ENCODE measurements around the gene BNIP2.
"Not testable (repeated sequence)": the region's sequence is repeated elsewhere in the genome, so short reads cannot be mapped to it uniquely, and the experiment has no call there.

The BNIP2 gene

GRCh38 chr15:59688423-59688781 is 718 bp downstream of the BNIP2 start:
- DNase-seq (ENCODE audit: low read depth in 2 of 2) = no peak

- no peak for DNase-seq (ENCODE audit: low read depth in 2 of 2)
These were observed 1.3 kb downstream of the BNIP2 start for GRCh38 chr15:59687836-59688235.

DNA sequence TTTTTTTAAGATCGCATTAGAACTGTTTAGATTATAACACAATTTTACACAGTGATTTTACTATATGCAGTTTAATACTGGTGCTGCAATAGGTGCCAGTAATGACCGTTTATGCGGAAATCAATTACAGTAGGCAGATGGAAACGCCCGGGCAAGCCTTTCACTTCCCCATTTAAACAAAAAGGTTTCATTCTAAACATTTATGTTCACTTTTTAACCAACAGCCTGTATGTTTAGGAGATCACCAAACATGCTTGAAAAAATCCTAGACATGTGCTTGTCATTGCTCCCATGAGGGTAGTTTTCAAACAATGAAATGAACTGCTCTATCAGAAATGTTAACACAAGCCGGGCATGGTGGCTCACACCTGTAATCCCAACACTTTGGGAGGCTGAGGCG is 2.7 kb downstream of the BNIP2 start:
- DNase-seq (ENCODE audit: low read depth in 2 of 2) = no peak

- no peak for DNase-seq (ENCODE audit: low read depth in 2 of 2)
These were observed 3.3 kb downstream of the BNIP2 start for GRCh38 chr15:59685737-59686297.

DNA sequence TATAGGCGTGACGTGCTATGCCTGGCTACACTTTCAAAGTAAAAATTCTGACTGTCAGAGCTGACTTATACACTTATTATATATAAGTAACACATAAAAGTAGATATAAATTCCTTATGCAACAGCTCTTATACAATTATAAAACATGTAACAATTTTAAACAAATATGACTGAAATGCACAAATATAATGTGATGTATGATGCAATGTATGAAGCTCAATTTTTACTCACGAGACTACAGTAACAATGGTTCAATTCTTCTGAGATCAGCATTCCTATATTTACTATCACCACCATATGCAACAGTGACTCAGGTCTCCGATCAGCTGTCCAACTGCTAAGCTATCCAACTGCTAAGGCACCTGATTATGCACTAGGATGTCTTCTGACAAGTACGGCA is 8.2 kb downstream of the BNIP2 start:
- DNase-seq (ENCODE audit: low read depth in 2 of 2) = no peak

- DNase-seq (ENCODE audit: low read depth in 2 of 2) = no peak
These were observed 8.8 kb downstream of the BNIP2 start for GRCh38 chr15:59680346-59680745.

GRCh38 chr15:59678620-59679019 is 10.5 kb downstream of the BNIP2 start:
- DNase-seq (ENCODE audit: low read depth in 2 of 2) = no peak

- DNase-seq (ENCODE audit: low read depth in 2 of 2) = no peak
These were observed 10.9 kb downstream of the BNIP2 start for GRCh38 chr15:59678172-59678571.

DNA sequence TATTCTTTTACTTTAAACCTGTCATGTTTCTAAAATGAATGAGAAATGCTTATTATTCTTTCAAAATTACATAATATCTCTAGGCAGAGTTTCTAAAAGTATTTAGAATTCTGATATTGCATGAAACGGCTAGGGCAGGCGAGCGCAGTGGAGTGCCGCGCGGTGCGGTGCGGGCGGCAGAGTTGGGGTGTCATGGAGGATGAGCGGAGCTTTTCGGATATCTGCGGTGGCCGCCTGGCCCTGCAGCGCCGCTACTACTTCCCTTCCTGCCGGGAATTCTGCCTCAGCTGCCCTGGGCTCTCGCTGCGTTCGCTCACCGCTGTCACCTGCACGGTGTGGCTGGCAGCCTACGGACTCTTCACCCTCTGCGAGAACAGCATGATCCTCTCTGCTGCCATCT is 12.6 kb downstream of the BNIP2 start:
- no peak for DNase-seq (ENCODE audit: low read depth in 2 of 2)

DNA sequence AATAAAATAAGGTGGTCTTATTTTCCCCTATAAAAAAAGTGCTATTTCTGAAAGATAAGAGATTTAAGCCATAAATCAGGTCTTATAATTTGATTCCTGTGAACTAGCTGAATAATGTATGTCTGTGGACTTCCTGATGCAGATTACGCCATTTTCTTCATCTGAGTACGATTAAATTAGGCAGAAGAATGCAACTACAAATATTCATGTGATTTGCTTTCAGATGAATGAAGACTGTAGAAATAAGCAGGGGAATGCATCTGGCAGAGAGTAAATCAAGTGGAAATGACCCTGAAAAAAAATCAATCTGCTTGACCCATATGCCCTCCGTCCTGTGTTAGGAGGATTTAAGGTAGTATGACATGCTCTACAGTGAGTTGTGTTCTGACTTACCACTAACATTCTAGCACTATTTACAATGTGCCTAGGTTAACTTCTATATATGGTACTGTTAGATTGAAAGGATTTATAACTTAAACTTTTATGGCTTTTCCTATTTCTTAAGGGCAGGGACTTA is 14.7 kb downstream of the BNIP2 start:
- no peak for DNase-seq (ENCODE audit: low read depth in 2 of 2)

GRCh38 chr15:59668556-59668955 is 20.6 kb downstream of the BNIP2 start:
- no peak for DNase-seq (ENCODE audit: low read depth in 2 of 2)

DNA sequence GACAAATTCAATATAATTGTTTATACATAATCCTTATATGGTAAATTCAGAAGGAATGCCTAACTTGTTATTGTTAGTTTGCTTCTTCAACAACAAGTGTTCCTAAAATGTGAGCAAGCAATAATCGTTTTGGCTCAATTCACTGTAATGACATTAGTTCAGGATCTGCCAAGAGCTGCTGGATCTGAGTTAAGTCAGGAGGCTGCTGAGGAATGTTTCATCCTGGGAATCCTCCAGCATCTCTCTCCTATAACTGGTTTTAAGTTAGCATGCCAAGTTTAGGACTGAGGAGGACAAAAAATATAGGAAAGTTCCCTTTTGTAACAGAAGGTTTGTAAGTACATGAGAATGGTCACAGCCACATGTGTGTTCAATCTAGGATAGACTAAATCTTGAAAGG is 26.9 kb downstream of the BNIP2 start:
- DNase-seq (ENCODE audit: low read depth in 2 of 2) = no peak

GRCh38 chr15:59659366-59659765 is 29.8 kb downstream of the BNIP2 start:
- DNase-seq (ENCODE audit: low read depth in 2 of 2) = no peak

DNA sequence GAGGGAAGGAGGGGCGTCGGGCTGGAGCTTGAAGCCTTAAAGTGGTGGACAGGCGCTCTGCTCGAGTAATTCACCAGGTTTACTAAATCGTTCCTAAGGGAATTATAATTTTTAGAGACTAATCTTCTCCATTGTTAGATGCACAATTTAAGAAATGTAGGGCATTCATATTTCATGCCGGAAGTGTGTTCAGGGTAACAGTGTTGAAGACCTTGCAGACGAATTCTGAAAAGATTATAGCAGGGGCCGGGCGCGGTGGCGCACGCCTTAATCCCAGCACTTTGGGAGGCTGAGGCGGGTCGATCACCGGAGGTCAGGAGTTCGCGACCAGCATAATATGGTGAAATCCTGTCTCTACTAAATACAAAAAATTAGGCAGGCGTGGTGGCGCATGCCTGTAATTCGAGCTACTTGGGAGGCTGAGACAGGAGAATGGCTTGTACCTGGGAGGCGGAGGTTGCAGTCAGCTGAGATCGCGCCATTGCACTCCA is 31.4 kb downstream of the BNIP2 start:
- DNase-seq (ENCODE audit: low read depth in 2 of 2) = no peak

GRCh38 chr15:59656897-59657634 is 32.1 kb downstream of the BNIP2 start, which contains the start of gene GTF2A2:
TSS of gene GTF2A2 (minus strand) at chr15:59657515. CDS start at chr15:59652277, 5,238 bp downstream.
- DNase-seq (ENCODE audit: low read depth in 2 of 2) = peak; percentile 82 to 86

- DNase-seq (ENCODE audit: low read depth in 2 of 2) = no peak
These were observed 35.1 kb downstream of the BNIP2 start for GRCh38 chr15:59654046-59654445.

GRCh38 chr15:59649603-59650002 is 39.5 kb downstream of the BNIP2 start:
- DNase-seq (ENCODE audit: low read depth in 2 of 2) = no peak

- DNase-seq (ENCODE audit: low read depth in 2 of 2) = no peak
These were observed 42.0 kb downstream of the BNIP2 start for GRCh38 chr15:59647085-59647484.

- DNase-seq (ENCODE audit: low read depth in 2 of 2) = no peak
These were observed 42.8 kb downstream of the BNIP2 start for GRCh38 chr15:59646277-59646676.

DNA sequence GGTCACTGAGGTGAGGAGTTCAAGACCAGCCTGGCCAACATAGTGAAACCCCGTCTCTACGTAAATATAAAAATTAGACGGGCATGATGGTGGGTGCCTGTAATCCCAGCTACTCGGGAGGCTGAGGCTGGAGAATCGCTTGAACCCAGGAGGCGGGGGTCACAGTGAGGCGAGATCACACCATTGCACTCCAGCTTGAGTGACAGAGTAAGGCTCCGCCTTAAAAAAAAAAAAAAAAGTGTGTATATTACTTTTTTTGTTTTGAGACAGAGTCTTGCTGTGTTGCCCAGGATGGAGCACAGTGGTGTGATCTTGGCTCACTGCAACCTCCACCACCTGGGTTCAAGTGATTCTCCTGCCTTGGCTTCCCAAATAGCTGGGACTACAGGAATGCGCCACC is 43.3 kb downstream of the BNIP2 start:
- DNase-seq (ENCODE audit: low read depth in 2 of 2) = not testable (repeated sequence)

- DNase-seq (ENCODE audit: low read depth in 2 of 2) = no peak
These were observed 44.4 kb downstream of the BNIP2 start for GRCh38 chr15:59644756-59645155.

DNA sequence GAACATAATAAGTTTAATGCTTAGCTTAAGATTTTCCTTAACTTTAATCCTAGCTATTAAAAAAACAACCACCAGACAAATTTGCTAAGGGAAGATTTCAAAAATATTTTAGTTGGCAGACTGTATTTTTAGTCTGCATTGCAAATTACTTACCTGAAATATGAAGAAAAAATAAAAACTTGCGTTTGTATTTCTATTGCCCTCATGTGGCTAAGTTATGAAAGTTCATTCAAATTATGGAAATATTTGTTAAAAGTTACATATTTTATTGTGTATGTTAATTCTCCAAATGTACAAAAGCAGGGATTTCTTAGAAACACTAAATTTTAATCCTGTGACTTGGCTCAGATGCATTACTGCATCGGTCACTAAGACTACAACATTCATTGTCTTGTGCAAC is 46.8 kb downstream of the BNIP2 start:
- DNase-seq (ENCODE audit: low read depth in 2 of 2) = no peak

GRCh38 chr15:59637507-59637906 is 51.6 kb downstream of the BNIP2 start:
- not testable (repeated sequence) for DNase-seq (ENCODE audit: low read depth in 2 of 2)
